Eye (tissue), 1 donor: ENCODE measurements around the gene INO80.
"Not testable (repeated sequence)": the region's sequence is repeated elsewhere in the genome, so short reads cannot be mapped to it uniquely, and the experiment has no call there.

ENCODE experiments used
- DNase-seq: peaks from one replicate; pipeline ENCODE4 v3.0.0-alpha.2; 2015

Gene INO80

GRCh38 chr15:40959331-40960141, 156.5 kb downstream of the INO80 start:
- DNase-seq: no peak

DNA sequence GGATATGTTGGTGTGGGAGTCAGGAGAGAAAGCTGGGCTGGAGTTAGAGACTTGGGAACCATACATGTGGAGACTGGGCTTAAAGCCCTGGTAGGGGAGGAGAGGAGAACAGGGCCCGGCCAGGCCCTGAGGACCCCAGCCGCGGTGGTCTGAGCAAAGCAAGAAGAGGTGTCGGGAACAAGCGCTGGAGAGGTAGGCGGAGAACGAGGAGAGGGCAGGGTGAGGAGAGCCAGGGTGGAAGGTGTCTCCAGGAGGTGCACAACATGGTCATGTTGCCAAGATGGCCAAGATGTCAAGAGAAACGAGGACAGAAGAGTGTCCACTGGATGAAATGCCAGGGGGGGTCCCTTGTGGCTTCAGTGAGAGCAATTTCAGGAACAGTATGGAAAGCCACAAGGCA, 157.4 kb downstream of the INO80 start:
- no peak for DNase-seq

DNA sequence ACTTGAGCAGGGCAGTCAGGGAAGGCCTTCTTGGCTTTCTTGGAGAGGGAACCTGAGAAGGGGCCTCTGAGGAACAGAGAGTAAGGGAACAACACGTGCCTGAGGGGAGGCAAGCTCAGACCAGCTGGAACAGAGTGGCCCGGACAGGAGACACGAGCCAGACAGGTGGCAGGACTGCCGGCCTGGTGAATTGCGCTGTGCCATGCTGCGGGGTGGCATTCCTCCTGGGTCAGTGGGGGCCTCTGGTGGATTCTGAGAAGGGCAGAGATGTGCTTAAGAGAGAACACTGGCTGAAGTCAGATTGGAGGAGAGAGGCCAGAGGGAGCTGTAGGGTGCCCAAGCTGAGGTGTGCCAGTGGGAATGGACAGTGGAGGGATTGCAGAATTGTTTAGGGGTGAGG, 157.9 kb downstream of the INO80 start:
- no peak for DNase-seq

- no peak for DNase-seq
These were observed 158.5 kb downstream of the INO80 start for GRCh38 chr15:40957581-40958051.

GRCh38 chr15:40957041-40957555, 159.0 kb downstream of the INO80 start:
- DNase-seq: no peak

GRCh38 chr15:40956541-40956982, 159.5 kb downstream of the INO80 start:
- no peak for DNase-seq

- no peak for DNase-seq
These were observed 160.0 kb downstream of the INO80 start for GRCh38 chr15:40955930-40956540.

DNA sequence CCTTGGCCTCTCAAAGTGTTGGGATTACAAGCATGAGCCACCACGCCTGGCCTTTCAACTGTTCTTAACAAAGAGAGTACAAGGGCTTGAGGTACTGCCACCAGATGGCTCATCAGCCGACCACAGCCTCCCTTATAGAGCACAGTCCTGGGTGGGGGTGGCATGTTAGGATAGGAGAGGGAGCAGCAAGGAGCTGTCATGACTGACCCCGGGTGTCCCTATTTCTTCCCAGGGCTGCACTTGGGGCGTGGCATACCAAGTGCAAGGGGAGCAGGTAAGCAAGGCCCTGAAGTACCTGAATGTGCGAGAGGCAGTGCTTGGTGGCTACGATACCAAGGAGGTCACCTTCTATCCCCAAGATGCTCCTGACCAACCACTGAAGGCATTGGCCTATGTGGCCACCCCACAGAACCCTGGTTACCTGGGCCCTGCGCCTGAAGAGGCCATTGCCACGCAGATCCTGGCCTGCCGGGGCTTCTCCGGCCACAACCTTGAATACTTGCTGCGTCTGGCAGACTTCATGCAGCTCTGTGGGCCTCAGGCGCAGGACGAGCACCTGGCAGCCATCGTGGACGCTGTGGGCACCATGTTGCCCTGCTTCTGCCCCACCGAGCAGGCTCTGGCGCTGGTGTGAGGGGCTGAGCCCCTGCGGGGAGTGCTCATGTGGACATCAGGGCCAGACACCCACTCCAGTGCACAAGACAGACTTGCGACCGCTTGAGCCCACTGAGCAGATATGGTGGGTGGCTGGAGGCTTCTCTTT, 160.8 kb downstream of the INO80 start:
- no peak for DNase-seq

DNA sequence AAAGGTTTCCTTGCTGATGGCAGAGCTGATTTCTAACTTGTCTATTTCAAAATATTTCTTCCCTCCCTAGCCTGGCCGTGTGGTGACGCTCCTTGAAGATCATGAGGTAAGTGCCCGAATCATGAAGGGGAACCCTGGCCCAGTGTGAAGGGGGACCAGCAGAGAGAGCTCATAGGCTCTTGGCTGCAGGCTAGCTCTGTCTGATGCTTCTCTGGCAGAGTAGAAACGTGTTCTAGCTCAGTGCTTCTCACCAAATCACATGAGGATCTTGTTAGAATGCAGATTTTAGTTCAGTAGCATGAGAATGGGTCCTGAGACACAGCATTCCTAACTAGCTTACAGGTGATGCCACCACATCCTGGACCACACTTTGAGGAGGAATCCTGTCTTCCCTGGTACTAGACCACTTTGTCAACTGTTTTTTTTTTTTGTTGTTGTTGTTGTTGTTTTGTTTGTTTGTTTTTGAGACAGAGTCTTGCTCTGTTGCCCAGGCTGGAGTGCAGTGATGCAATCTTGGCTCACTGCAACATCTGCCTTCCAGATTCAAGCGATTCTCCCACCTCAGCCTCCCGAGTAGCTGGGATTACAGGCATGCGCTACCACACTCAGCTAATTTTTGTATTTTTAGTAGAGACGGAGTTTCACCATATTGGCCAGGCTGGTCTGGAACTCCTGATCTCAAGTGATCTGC, 161.8 kb downstream of the INO80 start:
- DNase-seq: not testable (repeated sequence)

DNA sequence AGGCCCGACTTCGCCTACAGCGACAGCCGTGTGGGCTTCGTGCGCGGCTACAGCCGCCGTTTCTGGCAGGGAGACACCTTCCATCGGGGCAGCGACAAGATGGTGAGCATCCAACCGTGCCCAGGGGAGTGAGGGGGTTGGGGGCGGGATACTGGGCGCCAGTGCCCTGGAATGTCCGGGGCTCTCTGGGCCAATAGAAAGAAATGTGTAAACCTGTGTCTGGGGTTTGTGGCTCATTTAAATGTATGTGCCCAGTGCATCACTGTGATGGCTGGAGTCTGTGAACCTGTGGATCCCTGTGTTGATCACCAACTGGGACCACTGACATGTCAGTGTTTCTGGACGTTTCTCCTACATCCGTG, 162.4 kb downstream of the INO80 start:
- DNase-seq: no peak

DNA sequence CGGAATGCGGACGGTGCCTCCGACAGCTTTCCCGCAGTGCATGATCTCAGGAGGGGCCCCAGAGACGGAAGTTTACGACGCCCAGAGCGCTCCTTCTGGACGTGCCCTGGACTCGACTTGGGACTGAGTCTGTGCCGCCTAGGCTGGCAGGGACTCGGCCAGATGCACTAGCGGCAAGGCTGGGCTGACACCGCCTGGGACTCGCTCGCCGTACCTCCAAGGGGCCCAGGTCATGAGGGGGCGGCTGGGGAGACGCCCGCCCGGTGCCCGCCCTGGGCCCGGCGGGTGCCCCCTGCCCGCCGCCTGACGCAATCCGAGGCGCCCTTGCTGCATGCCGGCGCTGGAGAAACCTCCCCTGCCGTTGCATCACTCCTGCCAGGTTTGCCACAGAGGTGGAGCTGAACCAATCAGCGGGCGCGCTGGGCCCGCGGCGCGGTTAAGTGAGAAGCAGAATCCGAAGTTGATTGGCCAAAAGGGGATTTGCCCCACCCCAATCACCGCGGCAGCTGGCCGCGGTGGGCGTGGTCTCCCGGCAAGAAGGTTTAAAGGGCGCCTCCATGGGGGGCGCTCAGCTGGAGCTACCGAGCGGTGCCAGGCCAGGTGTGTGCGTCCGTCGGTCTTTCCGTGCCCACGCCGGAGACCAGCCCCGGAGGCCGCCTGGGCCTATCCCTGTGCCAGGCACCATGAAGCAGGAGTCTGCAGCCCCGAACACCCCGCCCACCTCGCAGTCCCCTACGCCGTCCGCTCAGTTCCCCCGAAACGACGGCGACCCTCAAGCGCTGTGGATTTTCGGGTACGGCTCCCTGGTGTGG, 163.0 kb downstream of the INO80 start, which contains the start of gene CHAC1:
Gene CHAC1 (plus strand): TSS at position 571 of the 812 bp plus-strand sequence. CDS start 113 bp downstream, at position 684.
- DNase-seq: peak; percentile 96

GRCh38 chr15:40952301-40952900, 163.7 kb downstream of the INO80 start:
- no peak for DNase-seq

- DNase-seq: no peak
These were observed 164.3 kb downstream of the INO80 start for GRCh38 chr15:40951764-40952163.

GRCh38 chr15:40949756-40950207, 166.3 kb downstream of the INO80 start:
- no peak for DNase-seq

DNA sequence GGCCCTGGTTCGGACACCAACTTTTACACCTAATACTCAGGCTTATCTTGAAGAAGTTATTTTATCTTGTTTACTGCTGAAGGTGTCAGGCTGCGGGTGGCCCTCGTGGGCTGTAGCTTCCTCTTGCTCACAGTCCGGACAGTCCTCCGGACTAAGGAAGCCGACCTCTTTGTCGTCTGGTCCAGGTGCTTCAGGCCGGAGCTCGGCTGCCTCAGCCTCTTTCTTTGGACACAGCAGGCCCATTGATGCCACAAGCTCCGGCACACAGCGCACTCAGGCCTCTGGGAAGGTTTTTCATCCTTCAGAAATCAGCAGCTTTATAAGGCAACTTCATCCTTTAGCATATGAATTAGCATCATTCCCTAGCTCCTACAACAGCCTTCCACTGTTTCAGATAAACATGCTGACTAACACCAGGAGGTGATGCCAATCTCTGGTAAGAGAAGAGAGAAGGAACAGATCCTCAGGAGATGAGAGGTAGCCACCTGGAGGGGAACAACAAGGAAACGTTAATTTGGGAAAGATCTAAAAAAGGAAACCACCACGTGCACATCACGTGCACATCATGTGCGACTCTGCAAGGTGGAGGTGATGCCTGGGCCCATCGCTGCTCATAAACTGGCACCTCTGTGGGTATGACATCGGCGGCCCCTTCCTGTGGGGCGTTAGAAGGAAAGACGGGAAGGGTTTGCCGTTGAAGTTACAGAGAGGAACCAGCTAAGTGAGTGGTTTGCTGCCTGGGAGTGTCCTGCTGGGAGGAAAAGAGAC, 167.2 kb downstream of the INO80 start:
- no peak for DNase-seq

DNA sequence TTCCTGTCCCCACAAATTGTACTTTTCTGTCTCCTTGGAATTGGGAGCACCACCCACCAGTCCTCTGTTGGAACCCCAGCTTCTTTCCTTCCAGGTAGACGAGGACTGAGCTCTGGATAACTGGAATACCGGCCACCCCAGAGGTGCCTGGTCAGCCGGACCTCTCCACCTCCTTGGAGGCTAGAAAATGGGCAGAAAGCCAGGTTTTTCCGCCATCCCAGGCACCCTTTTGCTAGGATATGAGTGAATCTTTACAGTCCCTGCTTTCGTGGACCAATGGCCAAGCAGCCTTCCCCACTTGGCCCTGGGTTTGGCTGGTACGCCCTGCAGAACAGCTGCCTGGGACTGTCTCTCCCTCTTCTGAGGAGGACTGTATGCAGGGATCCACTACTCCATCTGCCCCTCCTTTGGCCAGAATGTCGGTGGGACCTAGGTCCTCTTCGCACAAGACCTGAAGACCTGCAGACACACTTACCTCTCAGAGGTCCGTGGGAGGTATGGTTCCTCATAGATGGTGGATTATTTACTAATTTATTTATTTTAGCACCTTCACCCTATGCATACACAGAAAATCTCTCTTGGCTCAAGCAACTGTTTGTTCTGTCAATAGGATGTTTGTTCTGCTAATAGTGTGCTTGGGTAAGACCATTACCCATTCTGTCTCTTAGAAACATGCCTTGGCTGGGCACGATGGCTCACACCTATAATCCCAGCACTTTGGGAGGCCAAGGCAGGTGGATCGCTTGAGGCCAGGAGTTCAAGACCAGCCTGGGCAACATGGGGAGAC, 171.4 kb downstream of the INO80 start:
- no peak for DNase-seq

DNA sequence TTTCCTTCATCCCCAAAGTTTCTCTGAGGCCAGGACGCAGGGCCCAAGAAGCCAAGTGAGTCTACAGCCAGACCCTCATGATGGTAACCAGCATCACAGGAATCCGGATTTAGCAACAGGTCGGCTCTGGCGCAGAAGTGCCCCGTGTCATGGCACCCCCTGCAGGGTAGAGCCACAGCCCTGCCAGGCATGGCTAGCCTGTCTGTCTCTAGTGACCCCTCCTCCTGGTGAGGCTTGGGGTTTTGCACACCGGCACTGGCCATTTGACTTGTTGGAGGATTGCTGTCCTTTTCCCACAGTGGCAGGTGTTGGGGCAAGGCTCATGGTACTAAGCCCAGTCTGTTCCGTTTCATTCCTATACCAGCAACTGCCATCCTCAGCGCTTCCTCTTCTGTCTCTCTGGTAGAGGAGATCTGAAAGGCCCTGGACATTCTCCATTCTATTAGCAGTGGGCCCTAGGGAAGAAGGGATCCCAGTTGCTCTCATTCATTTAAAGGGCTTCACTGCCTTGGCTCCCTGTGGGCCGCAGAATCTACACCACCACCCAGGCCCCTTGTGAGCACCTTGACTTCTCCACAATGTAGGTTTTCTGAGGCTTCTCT, 172.2 kb downstream of the INO80 start:
- no peak for DNase-seq

DNA sequence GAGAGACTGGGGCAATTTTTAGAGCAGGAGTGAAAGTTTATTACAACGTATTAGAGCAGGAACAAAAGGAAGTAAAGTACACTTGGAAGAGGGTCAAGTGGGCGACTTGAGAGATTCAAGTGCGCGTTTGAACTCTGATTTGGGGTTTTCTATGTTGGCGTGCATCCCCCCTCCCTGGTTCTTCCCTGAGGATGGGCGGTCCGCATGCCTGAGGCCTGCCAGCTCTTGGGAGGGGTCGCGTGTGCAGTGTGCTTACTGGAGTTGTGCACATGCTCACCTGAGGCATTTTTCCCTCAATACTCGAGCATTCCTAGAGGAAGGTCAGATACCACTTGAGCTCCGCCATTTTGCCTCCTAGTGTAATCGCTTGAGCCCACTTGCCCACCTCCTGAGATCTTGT, 173.2 kb downstream of the INO80 start:
- no peak for DNase-seq

GRCh38 chr15:40942337-40942854, 173.7 kb downstream of the INO80 start:
- DNase-seq: peak; percentile 53
